Common myeloid progenitor, CD34-positive (primary cell): ENCODE data around the gene HMCN1.
A peak's percentile ranks its signal among the peaks of the same experiment; 100 is the strongest.

Experiments used
- CTCF ChIA-PET: fragments of 350-600 bp; sonication (Branson Sonifier 250); formaldehyde crosslinking; loops from one replicate; lab custom pipeline; 2021; ENCODE audit warnings: antibody characterized with exemption; lab: Charles Lee
- POLR2A ChIA-PET: fragments of 350-600 bp; sonication (Branson Sonifier 250); formaldehyde crosslinking; loops from one replicate; lab custom pipeline; 2021; ENCODE audit warnings: antibody characterized with exemption; lab: Charles Lee
- DNase-seq, 3 donors: peaks; one replicate each; pipeline versions ENCODE4 v3.0.0 to v3.0.0-alpha.2; 2013
- H3K27ac ChIP-seq, 2 experiments: 1 replicate in 1 of 2; 2 replicates in 1 of 2; pipeline ENCODE4 v1.7.0; 2013; ENCODE audit warnings: inconsistent platforms in 2 of 2, low read length in 2 of 2, mild to moderate bottlenecking in 2 of 2, low read depth in 1 of 2, moderate library complexity in 1 of 2; ENCODE audit not compliant: severe bottlenecking in 2 of 2, insufficient read depth in 1 of 2, poor library complexity in 1 of 2
- H3K27me3 ChIP-seq, 5 experiments: replicated peaks in 2 of 5; 1 replicate in 3 of 5; 2 replicates in 2 of 5; pipeline versions ENCODE4 v1.6.1 to v1.7.0; 2013; ENCODE audit warnings: low read length in 4 of 5, mild to moderate bottlenecking in 2 of 5, moderate library complexity in 2 of 5, inconsistent platforms in 1 of 5; ENCODE audit not compliant: insufficient read depth in 5 of 5, control insufficient read depth in 4 of 5
- H3K36me3 ChIP-seq, 4 experiments: 1 replicate in 2 of 4; 2 replicates in 2 of 4; pipeline versions ENCODE4 v1.6.1 to v1.7.0; 2013; ENCODE audit warnings: low read length in 3 of 4, control low read depth in 1 of 4, mild to moderate bottlenecking in 1 of 4; ENCODE audit not compliant: control insufficient read depth in 4 of 4, insufficient read depth in 4 of 4
- H3K4me1 ChIP-seq, 4 experiments: 1 replicate in 3 of 4; 2 replicates in 1 of 4; pipeline versions ENCODE4 v1.6.1 to v1.7.1; 2013; ENCODE audit warnings: low read length in 3 of 4, mild to moderate bottlenecking in 3 of 4, control low read depth in 1 of 4, inconsistent platforms in 1 of 4, moderate library complexity in 1 of 4; ENCODE audit not compliant: control insufficient read depth in 4 of 4, insufficient read depth in 4 of 4; ENCODE audit errors: control extremely low read depth in 1 of 4
- H3K4me3 ChIP-seq, 7 experiments: 1 replicate in 4 of 7; 2 replicates in 3 of 7; pipeline versions ENCODE4 v1.5.1 to v1.7.0; 2013; ENCODE audit warnings: mild to moderate bottlenecking in 7 of 7, low read length in 6 of 7, moderate library complexity in 6 of 7, inconsistent platforms in 2 of 7, low read depth in 2 of 7, control low read depth in 1 of 7; ENCODE audit not compliant: insufficient read depth in 4 of 7, control insufficient read depth in 1 of 7; ENCODE audit errors: extremely low read depth in 1 of 7
- H3K9me3 ChIP-seq, 5 experiments: 1 replicate in 4 of 5; 2 replicates in 1 of 5; pipeline versions ENCODE4 v1.6.1 to v1.7.1; 2013; ENCODE audit warnings: low read length in 4 of 5, mild to moderate bottlenecking in 2 of 5, inconsistent platforms in 1 of 5, low read depth in 1 of 5, moderate library complexity in 1 of 5; ENCODE audit not compliant: control insufficient read depth in 4 of 5, insufficient read depth in 2 of 5; ENCODE audit errors: control extremely low read depth in 1 of 5
- WGBS: methylation state at CpG from one replicate; pipeline ENCODE4 v1.1.5; 2013; ENCODE audit not compliant: insufficient coverage; 5-methylcytosine and 5-hydroxymethylcytosine counted together

HMCN1 gene

DNA sequence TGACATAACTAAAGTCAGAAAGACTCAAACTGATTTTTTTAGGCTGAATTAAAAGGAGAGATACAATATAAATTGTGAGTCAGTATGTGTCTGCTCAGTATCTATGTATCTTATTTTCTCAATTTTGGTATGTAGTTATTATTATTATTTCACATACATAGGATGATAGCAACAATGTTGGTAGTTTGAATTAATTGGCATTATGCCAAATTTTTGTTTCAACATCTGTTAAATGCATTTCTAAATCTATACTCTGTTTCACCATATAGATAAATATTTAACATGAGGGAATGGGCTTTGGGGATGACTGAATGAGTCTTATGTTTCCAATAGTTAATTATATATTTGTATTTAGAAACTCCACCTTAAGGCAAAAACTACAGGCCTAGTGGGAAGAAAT lies 12.6 kb upstream of the HMCN1 start:
- ChIA-PET POLR2A (no interaction called here), CTCF (interaction anchor here (0.8 to 3.8 kb wide), 4 partner anchors 12 to 492 kb away, joined by 3 to 23 read pairs (median 6); partner anchors contain the start of gene HMCN1)
- Histone ChIP-seq H3K27me3 (peaks cover 0 to 1% (median 0%) of the 10 kb centered on the region in 5 experiments), H3K9me3 (no peaks in the 10 kb centered on the region), H3K4me3 (no peak overlapping the region), H3K36me3 (no peaks in the 10 kb centered on the region), H3K27ac (no peak overlapping the region), H3K4me1 (no peaks in the 10 kb centered on the region)
- DNase-seq, result no peak

DNA sequence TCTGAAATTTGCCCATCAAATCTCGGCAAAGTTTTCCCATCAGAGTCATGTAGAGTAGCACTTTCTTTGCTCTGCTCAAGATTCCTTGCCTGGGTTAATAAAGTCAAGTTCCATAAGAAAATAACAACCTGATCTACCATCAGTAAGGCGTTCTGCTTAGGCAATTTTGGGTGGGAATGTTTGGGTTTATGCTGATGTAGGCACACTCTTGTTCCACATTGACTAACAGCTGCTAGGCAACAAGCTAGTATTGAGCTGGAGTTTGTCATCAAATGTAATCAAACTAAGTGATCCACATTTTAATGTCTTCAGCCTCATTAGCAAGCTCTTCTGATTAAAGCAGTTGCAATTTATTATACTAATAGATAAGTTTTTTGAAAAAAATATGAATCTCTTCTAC lies 12.1 kb upstream of the HMCN1 start:
- ChIA-PET POLR2A (no interaction called here), CTCF (interaction anchor here (0.8 to 3.8 kb wide), 2 partner anchors 12 to 488 kb away, joined by 3 to 23 read pairs; partner anchors contain the start of gene HMCN1)
- H3K27ac ChIP-seq, result no peak overlapping the region
- H3K4me3 ChIP-seq, result no peak overlapping the region
- no peaks in the 10 kb centered on the region for H3K4me1 ChIP-seq
- H3K27me3 ChIP-seq, result peaks cover 0 to 1% (median 0%) of the 10 kb centered on the region in 5 experiments
- no peaks in the 10 kb centered on the region for H3K36me3 ChIP-seq
- WGBS, result 100% methylated on average over 2 of the region's 2 CpGs
- H3K9me3 ChIP-seq, result no peaks in the 10 kb centered on the region
- DNase-seq, result no peak

GRCh38 chr1:185727726-185728125 lies 6.5 kb upstream of the HMCN1 start:
- no peak for DNase-seq
- ChIA-PET CTCF (no interaction called here), POLR2A (interaction anchor here (0.6 kb wide), 1 partner anchor 527 kb away, joined by 3 read pairs; no protein-coding TSS in a partner anchor)
- no peaks in the 10 kb centered on the region for H3K4me1 ChIP-seq
- peaks cover 0 to 3% (median 2%) of the 10 kb centered on the region in 5 experiments for H3K9me3 ChIP-seq
- no peak overlapping the region for H3K4me3 ChIP-seq
- peaks cover 0 to 1% (median 0%) of the 10 kb centered on the region in 5 experiments for H3K27me3 ChIP-seq
- H3K27ac ChIP-seq, result no peak overlapping the region
- H3K36me3 ChIP-seq, result no peaks in the 10 kb centered on the region
- 100% methylated on average over 1 of the region's 2 CpGs for WGBS

DNA sequence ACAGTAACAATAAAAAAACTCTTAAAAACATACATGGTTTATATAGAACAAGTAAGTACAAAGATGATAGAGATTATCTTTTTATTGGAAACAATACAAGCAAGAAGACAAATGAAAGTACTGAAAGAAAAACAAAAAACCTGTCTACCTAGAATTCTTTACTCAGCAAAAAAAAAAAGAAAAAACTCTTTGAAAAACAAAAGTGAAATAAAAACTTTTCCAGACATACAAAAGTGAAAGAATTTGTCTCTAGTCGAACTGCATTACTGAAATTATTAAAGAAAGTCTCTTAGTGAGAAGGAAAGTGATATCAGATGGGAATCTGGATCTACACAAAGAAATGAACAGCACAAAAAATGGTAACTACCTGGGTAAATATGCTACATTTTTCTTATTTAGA lies 2.7 kb upstream of the HMCN1 start:
- DNase-seq, result no peak
- ChIA-PET POLR2A (no interaction called here), CTCF (no interaction called here)
- no CpG with 5 or more reads among the region's 1 CpG for WGBS
- peaks cover 0 to 3% (median 2%) of the 10 kb centered on the region in 5 experiments for H3K9me3 ChIP-seq
- no peaks in the 10 kb centered on the region for H3K36me3 ChIP-seq
- H3K27me3 ChIP-seq, result peaks cover 2 to 30% (median 20%) of the 10 kb centered on the region in 5 experiments
- H3K4me1 ChIP-seq, result peaks cover 0 to 12% (median 10%) of the 10 kb centered on the region in 4 experiments
- no peak overlapping the region for H3K27ac ChIP-seq
- no peak overlapping the region for H3K4me3 ChIP-seq

- Histone ChIP-seq H3K36me3 (no peaks in the 10 kb centered on the region), H3K27me3 (peaks cover 2 to 34% (median 20%) of the 10 kb centered on the region in 5 experiments), H3K4me1 (peaks cover 0 to 12% (median 10%) of the 10 kb centered on the region in 4 experiments), H3K4me3 (no peak overlapping the region), H3K27ac (no peak overlapping the region), H3K9me3 (peaks cover 0 to 3% (median 2%) of the 10 kb centered on the region in 5 experiments)
- WGBS, result 69% methylated on average over 5 of the region's 5 CpGs
- ChIA-PET POLR2A (no interaction called here), CTCF (interaction anchor here (1.2 kb wide), 1 partner anchor 14 kb away, joined by 3 read pairs; no protein-coding TSS in a partner anchor)
- DNase-seq, result no peak
Measured at GRCh38 chr1:185732951-185733350, 1.2 kb upstream of the HMCN1 start.

DNA sequence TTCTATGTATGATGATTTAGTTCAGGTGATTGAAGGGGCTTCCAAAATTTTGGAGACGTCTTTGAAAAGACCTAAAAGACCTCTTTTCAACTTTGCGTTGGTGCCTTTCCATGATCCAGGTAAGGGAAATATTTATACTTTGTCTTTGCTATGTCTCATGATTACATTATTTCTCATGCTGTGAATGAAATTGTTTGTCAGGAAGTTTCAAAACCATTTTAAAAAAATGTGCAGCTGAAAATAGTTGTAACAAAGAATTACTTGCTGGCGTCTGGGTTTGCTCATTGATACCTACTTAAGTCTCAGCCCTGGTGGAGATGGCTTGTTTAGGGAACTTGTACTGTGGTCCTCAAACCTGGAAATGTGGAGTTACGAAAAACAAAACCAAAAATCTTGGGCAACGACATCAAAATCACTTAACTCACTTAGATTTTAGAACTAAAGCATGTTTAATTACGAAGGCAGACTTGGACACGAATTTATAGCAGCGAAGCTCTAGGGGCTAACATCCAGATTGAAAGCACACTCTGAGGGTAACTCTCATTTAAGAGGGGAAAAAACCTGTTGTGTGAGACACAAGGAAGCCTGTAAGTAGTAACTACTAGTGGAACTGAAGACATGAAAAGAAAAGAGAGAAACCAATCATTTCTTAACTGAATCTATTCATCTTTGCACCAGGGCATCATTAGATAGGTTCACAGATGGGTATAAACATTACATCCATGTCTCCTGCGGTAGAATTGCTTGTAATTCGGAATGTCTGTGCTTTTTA lies 924 bp downstream of the HMCN1 start:
- Histone ChIP-seq H3K27ac (no peak overlapping the region), H3K9me3 (peaks cover 0 to 3% (median 2%) of the 10 kb centered on the region in 5 experiments), H3K4me1 (peaks cover 0 to 12% (median 10%) of the 10 kb centered on the region in 4 experiments), H3K4me3 (peak overlapping the region in 1 of 7 experiments; percentile 14), H3K36me3 (no peaks in the 10 kb centered on the region), H3K27me3 (peaks cover 2 to 34% (median 20%) of the 10 kb centered on the region in 5 experiments)
- WGBS, result 80% methylated on average over 5 of the region's 10 CpGs
- ChIA-PET POLR2A (no interaction called here), CTCF (interaction anchor here (1.7 kb wide), 1 partner anchor 15 kb away, joined by 14 read pairs; no protein-coding TSS in a partner anchor)
- peak in 1 of 3 donors; percentile 7 for DNase-seq

DNA sequence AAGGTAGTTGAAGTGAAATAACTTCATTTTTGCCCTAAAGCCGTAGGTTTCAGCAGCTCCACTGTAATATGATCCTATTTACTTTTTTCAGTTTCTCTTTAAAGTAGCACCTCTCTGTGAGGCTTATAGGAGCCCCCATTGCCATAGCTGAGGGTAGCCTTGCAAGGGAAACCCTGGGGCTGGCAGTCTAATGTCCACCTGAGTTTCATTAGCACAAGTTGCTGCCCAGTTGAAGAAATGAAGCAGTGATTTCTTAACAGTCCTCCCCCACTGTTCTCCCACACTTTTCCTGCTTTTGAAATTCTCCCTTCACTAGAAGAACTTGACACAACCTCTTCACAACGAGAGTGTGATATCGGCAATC lies 1.5 kb downstream of the HMCN1 start:
- no CpG with 5 or more reads among the region's 3 CpGs for WGBS
- H3K27me3 ChIP-seq, result peaks cover 2 to 34% (median 20%) of the 10 kb centered on the region in 5 experiments
- ChIA-PET POLR2A (no interaction called here), CTCF (no interaction called here)
- H3K4me3 ChIP-seq, result no peak overlapping the region
- H3K9me3 ChIP-seq, result peaks cover 0 to 3% (median 0%) of the 10 kb centered on the region in 5 experiments
- H3K27ac ChIP-seq, result no peak overlapping the region
- no peak for DNase-seq
- H3K4me1 ChIP-seq, result peaks cover 0 to 12% (median 10%) of the 10 kb centered on the region in 4 experiments
- no peaks in the 10 kb centered on the region for H3K36me3 ChIP-seq
